Ramos (cell line): ENCODE measurements around the gene DOCK4.
"Not testable (repeated sequence)": the region's sequence is repeated elsewhere in the genome, so short reads cannot be mapped to it uniquely, and the experiment has no call there.

Experiments used
- in situ Hi-C: fragments of 300-500 bp; cut with MboI; formaldehyde crosslinking; loops from one replicate; pipeline ENCODE4 v1.14.3; 2022; ENCODE audit warnings: low sequenced_read_pairs; ENCODE audit not compliant: unreplicated experiment

Gene DOCK4

DNA sequence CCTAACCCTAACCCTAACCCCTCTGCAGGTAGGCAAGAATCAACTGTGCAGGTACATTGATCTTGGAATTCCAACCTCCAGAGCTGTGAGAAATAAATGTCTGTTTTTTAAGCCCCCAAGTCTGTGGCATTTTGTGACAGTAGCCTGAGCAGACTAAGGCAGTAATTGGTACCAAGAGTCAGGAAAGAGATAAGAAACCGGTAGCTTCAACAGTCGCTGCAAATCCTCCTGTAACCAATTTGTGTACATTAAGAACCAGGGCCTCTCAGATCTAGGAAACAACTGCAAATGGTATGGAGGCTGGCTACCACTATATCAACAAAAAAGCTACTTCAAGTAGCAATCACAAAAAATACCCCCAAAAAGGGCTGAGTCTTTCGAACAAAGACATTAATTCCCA lies 67.3 kb downstream of the DOCK4 start:
- in situ Hi-C loops: no loop called here

DNA sequence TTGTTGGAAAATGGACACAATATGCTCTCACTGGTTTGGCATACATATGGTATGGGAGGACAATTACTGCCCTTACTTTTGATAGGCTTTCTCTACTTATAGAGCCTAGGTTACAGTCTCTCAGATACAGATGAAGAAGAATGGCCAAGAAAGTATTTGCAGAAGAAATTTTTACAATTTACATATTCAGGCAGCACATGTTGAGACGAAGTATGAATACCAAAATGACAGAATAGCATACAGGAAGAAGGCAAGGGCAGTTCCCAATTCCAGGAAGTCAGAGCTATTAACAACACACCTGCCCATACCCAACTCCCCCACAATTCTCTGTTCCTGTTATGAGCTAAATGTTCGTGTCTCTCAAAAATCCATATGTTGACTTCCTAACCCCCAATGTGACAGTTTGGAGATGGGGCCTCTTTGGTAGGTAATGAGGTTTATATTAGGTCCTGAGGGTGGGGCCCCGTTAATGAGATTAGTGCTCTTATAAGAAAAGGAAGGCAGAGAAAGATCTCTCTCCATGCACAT lies 67.8 kb downstream of the DOCK4 start:
- in situ Hi-C loops: no loop called here

DNA sequence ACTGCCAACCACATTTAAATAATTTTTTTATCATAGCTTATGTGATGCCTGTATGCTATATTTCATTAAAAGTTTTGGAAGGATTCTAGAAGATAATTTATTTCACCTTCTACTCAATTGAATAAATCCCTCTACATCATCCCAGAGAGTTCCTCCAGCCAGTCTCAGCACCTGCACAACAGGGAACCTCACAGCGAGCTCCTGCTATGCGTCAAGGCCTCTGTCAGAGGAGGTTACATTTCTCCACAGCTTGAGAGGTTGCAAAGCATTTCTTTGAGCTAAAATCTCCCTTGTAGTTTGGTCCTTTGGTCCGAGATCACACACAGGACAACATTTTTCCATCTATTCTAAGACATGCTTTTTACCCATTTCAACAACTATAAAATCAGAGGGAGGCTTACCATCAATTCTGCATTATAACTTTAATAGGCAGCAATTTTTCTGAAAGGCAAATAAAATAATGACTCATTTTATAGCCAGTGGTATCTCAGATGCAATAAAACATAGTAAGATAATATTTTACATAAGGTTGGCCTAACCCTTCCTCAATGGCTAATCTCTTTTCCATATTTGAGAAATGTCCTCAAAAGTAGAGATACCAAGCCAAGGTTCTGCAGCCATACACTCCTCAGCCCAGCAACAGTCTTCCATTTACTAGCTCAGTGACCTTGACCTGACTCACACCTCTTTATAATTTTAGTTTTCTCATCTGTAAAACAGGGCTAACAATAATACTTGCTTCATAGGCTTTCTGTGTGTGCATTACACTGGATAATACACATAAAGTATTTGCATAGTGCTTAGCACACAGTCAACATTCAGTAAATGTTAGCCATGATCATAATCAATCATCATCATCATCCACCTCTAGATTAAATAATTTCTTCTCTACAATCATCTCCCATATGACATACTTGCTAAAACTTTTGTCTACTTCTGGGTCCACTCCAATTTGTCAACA lies 68.8 kb downstream of the DOCK4 start:
- in situ Hi-C loops: no loop called here

DNA sequence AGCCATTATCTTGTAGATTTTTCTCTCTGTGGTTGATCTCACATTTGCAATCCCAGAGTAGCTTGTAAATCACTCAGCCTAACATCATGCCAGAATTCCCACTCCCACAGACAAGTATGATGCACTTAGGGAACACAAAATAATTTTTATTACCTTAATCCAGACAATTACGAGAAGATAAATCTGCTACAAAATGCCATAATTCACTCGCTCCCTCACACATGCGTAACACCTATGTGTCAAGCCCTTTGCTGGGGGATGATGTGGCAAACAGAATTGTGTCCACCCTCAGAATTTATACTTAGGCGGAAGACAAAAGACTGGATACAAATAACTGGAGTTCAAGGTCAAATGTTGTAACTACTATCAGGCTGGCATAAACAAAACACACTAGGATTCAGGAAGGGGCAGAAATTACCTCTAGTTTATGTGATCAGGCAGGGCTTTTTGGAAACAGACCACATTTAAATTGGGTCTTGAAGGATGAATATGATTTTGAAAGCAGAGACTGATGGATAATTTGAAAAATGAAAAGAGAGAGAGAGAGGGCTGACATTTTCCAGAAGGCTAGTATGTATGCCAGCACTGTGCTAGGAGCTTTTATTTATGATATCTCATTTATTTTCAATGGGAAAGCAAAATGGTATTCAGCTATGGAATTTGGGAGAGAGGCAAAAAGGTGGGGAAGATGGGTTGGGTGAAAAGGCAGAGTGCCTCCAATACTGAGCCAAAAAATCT lies 69.8 kb downstream of the DOCK4 start:
- in situ Hi-C loops: no loop called here

DNA sequence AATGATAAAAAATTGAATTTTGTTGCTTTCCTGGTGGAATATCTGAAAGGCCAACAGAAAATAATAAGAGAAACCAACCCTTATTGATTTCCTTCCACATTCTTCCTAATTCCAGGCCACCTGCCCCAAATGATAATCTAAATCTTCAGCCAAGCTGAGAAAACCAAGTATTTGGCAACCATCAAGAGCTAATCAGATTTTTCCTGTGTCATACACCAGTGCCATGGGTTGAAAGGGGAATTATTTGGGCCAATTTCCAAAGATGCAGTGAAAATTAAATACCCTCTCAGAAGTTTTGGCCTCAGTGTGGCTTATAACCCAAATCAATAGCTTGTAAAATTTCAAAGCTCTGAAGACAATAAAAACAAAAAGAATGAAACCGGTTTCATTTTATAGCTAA lies 70.4 kb downstream of the DOCK4 start:
- in situ Hi-C loops: no loop called here

DNA sequence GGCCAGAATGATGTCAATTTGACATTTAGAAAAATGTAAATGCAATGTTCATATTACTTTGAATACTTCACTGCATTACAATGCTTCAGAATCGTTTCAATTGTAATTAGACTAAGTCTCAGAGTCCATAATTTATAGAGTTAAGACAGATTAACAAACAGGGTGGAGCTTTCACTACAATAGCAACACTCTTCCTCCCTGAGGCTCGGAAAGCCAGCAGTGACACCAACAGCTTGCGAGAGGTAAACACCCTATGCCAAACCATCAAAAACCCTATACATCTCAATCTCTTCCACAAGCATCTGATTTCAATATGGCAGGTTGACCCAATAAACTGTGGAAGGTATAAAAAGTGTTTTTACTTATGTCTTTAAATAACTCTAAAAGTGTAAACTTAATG lies 72.2 kb downstream of the DOCK4 start:
- in situ Hi-C loops: no loop called here

DNA sequence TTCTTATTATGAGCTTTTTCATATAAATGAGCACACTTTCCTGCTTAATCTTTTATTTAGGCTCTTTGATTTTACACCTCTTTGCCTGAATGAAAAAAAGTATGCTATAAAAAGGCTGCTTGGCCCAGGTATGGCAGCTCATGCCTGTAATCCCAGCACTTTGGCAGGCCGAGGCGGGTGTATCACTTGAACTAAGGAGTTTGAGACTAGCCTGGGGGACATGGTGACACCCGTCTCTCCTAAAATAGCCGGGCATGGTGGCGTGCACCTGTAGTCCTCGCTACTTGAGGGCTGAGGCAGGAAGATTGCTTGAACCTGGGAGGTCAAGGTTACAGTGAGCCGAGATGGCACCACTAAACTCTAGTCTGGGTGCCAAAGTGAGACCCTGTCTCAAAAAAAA lies 72.9 kb downstream of the DOCK4 start:
- in situ Hi-C loops: no loop called here

DNA sequence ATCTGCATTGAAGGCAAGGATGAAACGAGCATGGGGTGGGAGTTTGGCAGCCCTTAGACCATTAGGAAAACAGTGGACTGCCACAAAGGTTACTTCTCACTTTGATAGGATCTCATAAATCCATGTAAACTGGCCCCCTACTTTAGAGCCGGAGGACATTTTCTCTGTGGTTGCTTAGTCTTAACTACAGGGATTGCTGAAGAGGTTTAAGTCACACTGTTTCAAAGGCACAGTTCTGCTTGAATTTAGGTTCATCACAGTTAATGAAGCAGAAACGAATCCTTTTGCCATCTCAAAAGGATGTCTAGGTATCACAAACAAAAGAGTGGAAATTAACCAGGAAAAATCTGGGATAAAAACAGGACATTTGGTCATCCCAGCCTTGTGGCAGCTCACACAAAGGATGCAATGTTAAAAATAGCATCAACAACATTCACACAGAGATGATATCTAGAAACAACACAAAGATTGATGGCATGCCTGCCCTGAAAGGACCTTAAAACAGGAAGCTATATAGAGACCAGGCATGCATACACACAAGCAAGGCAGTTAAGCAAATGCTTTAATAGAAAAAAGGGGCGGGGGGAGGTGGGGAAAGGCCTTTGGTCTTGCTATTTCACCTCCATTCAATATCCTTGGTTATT lies 74.0 kb downstream of the DOCK4 start:
- in situ Hi-C loops: no loop called here

DNA sequence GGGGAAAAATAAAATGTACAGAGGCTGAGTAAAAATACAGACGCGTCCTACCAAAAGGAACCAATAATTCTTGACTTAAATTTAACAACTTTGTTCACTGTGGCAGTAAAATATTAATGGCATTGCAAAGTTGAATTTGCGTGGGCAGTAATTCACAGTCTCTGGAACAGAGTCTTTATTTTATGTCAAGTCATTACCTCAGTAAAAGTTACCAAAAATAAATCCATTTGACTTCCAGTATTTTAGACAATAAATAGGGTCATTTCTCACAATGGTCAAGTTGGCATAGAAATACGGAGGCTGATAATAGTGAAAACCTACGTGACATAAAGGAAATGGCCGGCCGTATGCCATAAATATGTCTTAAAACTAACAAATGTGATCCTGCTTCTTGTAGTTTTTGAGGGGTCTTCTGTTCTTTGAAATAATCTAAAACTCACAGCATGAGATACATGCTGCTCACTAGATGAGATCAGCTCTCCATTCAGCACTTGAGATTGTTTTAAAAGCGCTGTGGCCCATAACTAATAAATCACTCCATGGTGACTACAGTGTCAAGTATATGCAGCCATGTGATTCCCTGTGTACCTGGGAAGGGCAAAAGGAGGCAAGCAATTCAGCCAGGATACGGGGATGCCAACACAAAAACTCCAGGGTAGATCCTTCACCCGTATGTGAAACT lies 75.3 kb downstream of the DOCK4 start:
- in situ Hi-C loops: no loop called here

DNA sequence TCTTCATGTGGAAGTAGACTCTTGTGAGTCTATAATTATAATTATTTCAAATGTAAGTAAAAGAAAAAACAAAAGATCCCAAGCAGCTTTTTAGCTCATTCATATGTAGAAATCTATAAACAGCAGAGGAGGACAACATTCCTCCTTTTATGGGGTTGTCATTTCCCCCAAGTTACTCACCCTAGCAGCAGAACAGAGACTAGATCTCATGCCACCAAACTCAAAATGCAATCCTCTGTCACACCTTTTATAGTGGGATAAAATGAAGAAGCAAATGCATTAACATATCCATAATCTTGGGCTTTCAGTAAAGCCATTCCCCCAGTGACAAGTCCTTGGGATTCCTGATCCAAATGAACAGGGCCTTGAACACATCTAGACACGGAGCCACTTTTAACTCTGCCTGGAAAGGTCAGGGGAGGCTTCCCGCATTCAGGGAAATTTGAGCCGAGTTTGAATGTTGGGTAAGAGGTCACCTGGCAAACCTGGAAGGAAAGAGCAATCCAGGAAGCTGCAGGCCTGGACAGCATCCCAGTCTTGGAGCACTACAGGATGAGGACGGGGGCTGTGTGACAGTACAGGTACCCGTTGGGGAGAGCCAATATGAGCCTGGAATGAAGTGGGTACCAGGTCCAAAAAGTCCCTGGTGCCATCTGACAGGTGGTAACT lies 76.4 kb downstream of the DOCK4 start:
- in situ Hi-C loops: no loop called here

DNA sequence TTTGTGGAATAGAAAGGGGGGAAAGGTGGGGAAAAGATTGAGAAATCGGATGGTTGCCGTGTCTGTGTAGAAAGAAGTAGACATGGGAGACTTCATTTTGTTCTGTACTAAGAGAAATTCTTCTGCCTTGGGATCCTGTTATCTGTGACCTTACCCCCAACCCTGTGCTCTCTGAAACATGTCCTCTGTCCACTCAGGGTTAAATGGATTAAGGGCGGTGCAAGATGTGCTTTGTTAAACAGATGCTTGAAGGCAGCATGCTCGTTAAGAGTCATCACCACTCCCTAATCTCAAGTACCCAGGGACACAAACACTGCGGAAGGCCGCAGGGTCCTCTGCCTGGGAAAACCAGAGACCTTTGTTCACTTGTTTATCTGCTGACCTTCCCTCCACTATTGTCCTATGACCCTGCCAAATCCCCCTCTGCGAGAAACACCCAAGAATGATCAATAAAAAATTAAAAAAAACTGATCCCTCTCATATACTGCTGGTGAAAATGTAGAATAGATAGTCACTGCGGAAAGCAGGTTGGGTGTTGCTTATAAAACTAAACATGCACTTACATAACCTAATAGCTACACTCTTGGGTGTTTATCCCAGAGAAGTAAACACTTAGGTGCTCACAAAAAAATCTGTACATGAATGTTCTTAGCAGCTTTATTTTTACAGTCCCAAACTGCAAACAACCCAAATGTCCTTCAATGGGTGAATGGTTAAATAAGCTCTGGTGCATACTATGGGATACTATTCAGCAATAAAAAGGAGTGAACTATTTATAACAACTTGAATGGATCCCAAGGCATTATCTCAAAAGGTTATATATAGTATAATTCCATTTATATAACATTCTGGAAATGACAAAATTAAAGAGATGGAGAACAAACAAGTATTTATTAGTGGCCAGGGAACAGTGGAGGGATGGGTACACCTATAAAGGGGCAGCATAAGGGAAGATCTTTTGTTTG lies 77.5 kb downstream of the DOCK4 start:
- in situ Hi-C loops: not testable (repeated sequence)

DNA sequence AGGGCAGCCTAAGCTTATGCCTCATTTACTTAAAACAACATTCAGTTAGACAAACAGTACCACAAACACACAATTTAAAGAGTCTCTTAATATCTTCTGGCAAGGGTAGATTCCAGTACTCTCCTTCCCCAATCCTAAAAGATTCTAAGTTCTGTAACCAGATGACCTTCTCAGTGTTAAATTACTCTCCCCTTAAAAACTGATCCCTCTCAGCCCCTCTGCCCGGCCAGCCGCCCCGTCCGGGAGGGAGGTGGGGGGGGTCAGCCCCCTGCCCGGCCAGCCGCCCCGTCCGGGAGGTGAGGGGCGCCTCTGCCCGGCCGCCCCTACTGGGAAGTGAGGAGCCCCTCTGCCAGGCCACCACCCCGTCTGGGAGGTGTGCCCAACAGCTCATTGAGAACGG lies 78.2 kb downstream of the DOCK4 start:
- in situ Hi-C loops: not testable (repeated sequence)

DNA sequence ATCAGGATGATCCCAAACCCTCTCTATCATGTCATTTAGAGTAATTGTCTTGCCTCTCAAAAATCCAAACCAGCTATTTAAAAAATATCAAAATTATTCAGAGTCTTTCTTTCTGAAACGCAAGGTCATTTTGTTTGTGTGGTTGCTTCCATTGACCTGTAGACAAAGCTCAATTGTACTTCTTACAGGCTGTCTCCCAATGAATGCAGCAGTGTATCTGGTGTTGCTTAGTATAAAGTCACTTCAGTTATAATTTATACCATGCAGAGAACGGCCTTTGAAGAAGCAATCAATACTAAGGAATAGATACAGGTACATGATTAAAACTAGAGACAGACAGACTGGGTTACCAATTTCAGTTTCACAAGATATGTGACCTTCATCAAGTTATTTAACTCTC lies 80.9 kb downstream of the DOCK4 start:
- in situ Hi-C loops: no loop called here

DNA sequence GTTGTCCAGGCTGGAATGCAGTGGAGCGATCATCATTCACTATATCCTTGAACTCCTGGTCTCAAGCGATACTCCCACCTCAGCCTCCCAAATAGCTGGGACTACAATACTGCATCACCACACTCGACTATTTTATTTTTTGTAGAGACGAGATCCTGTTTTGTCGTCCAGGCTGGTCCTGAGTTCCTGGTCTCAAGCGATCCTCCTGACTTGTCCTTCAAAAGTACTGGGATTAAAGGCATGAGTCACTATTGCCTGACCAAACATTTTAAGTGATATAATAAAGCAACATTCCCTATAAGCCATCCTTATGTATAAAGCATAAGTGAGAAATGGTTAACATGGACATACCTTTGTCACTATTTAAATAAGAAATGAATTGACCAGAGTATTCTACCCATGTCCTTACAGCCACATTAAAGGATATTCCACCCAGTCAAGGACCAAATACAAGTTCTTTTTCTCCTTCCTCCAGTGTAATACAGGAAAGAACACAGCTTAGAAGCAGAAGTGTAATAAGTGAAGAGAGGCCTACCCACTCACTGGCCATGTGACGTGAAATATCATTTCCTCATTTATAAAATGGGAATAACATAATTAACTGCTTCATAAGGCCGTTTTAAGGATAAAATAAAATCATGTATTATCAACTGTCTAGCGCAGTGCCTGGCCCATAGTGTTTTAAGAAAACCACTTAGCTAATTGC lies 82.0 kb downstream of the DOCK4 start:
- in situ Hi-C loops: no loop called here

DNA sequence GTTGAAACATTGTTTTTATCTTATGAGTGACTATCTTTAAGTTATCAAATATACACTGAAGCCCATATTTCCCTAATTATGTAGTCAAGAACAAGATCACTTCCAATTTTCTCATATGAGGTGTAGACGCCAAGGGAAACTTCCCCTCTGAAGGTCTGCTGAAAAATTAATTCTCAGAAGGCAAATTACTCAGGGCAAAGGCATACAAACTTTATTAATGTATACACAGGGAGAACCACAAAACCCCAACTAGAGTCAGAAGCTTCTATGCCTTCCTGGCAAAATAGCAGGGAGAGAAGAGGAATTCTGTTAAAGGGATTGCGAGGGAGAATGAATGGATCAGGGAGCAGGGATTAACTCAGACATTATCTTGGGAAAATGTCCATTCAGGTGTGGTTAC lies 83.4 kb downstream of the DOCK4 start:
- in situ Hi-C loops: no loop called here

DNA sequence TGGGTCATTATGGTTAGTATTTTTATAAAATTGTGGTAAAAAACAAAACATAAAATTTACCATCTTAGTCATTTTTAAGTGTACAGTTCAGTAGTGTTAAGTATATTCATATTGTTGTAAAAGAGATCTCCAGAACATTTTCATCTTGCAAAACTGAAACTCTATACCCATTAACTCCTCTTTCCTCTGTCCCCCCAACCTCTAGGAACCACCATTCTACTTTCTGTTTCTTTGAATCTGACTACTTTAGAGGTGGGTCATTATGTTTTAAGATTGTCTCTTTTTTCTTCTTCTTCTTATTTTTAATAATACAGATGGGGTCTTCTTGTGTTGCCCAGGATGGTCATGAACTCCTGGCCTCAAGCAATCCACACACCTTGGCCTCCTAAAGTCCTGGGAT lies 84.1 kb downstream of the DOCK4 start:
- in situ Hi-C loops: no loop called here

DNA sequence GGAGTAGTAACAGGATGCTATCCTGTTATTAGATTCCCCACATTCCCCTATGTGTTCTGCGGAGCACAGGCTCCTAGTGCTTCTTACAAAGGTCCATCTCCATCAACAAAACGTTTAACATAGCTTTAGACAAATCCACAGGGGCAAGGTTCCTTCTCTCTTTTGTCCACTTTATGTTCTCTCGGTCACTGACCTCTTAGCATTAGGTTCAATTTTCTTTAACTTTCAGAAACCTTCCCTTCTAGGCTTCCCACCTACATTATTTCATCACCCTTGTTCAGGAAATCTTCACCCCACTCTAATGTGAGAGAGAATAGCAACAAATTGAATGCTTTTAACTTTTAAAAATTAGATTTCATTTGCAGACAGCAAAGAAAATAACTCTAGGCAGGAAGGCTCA lies 84.9 kb downstream of the DOCK4 start:
- in situ Hi-C loops: no loop called here

DNA sequence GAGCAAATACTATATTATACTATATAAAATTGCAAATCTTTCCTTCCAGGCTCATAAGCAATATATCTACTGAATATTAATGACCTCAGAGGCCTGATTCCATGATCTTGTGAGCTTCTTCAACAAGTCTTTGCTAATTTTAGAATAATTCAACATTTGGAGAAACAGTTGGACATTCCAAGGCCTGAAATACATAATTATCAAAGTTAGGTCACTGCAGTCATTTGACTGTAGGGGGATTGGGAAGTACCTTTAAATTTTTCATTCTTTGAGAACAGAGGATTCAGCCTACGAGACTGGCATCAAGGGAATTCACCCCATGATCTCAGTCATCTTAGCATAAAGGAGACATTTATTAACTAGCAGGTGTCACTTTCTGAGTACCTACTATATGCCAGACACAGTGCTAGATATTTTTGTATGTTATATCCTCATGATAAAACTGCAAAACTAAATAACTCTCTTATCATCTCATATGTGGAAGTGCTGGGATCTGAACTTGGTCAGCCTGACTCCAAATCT lies 85.4 kb downstream of the DOCK4 start:
- in situ Hi-C loops: no loop called here
